ENCODE results near the gene DACT3. TPM values are rescaled to one million over a fixed set of nuclear protein-coding genes. Genes with fewer than 3 reads are reported as not detected.

The DACT3 gene
- total RNA-seq, 1 donor from 2014 or later: 55.1 TPM

DNA sequence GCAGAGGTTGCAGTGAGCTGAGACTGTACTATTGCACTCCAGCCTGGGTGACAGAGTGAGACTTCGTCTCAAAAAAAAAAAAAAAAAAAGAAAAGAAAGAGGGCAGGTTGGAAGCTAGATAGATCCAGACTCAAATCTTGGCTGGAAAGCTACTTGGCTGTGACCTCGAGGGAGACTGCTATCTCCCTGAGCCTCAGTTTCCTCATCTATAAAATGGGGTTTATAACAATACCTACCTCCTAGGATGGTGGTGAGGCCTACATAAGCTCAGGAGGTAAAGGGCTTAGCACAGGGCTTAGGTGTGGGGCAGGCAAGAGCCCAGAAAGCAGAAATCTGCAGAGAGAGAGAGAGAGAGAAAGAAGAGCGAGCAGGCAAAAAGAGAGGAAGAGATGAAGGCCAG, 24.2 kb upstream of the DACT3 start:
- H3K9me3 Mint-ChIP-seq (ENCODE audit: unreplicated experiment): peaks cover 1% of the 10 kb centered on the region
- H3K36me3 Mint-ChIP-seq (ENCODE audit: unreplicated experiment): peaks cover under 1% of the 10 kb centered on the region
- no peak overlapping the region for H3K27ac Mint-ChIP-seq (ENCODE audit: unreplicated experiment)
- H3K27me3 Mint-ChIP-seq (ENCODE audit: unreplicated experiment): no peaks in the 10 kb centered on the region
- no peak for DNase-seq
- TF ChIP-seq, protein P1, sequence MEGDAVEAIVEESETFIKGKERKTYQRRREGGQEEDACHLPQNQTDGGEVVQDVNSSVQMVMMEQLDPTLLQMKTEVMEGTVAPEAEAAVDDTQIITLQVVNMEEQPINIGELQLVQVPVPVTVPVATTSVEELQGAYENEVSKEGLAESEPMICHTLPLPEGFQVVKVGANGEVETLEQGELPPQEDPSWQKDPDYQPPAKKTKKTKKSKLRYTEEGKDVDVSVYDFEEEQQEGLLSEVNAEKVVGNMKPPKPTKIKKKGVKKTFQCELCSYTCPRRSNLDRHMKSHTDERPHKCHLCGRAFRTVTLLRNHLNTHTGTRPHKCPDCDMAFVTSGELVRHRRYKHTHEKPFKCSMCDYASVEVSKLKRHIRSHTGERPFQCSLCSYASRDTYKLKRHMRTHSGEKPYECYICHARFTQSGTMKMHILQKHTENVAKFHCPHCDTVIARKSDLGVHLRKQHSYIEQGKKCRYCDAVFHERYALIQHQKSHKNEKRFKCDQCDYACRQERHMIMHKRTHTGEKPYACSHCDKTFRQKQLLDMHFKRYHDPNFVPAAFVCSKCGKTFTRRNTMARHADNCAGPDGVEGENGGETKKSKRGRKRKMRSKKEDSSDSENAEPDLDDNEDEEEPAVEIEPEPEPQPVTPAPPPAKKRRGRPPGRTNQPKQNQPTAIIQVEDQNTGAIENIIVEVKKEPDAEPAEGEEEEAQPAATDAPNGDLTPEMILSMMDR (IDR thresholded peaks at IDR 0.05; ENCODE audit: partially characterized antibody, unreplicated experiment): no peak
- no peaks in the 10 kb centered on the region for H3K4me1 Mint-ChIP-seq (ENCODE audit: low read depth, unreplicated experiment)
- peak overlapping the region; percentile 25 for H3K4me3 Mint-ChIP-seq (ENCODE audit: unreplicated experiment)

DNA sequence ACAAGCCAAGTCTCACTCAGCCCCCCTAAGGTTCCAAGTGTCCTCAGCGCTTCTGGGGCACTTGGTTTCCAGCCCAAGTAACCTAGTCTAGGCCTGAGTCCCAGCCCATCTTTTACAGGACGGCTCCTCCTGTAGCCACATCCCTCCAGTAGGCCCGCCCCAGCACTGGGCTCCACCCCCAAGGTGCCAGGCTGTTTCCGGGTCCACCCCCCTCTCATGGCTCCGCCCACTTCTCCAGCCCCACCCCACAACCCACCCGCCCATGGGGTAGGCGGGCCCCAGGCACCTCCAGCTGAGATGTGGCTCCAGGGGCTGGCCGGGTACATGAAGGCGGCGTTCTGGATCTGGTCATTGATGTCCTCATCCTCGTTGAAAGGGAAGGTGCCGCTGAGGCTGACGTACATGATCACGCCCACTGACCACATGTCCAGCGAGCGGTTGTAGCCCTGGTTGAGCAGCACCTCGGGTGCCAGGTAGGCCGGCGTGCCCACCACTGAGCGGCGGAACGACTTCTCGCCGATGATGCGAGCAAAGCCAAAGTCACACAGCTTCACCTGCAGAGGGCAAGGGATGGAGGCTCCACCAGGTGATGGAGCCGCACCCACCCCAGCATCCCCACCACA, 17.2 kb upstream of the DACT3 start:
- Mint-ChIP-seq H3K4me3 (ENCODE audit: unreplicated experiment) (no peak overlapping the region), H3K27ac (ENCODE audit: unreplicated experiment) (no peak overlapping the region), H3K9me3 (ENCODE audit: unreplicated experiment) (peaks cover 6% of the 10 kb centered on the region), H3K4me1 (ENCODE audit: low read depth, unreplicated experiment) (no peaks in the 10 kb centered on the region), H3K36me3 (ENCODE audit: unreplicated experiment) (no peaks in the 10 kb centered on the region), H3K27me3 (ENCODE audit: unreplicated experiment) (peaks cover 2% of the 10 kb centered on the region)
- DNase-seq: no peak
- TF ChIP-seq, protein P1 (IDR thresholded peaks at IDR 0.05; ENCODE audit: partially characterized antibody, unreplicated experiment): no peak

DNA sequence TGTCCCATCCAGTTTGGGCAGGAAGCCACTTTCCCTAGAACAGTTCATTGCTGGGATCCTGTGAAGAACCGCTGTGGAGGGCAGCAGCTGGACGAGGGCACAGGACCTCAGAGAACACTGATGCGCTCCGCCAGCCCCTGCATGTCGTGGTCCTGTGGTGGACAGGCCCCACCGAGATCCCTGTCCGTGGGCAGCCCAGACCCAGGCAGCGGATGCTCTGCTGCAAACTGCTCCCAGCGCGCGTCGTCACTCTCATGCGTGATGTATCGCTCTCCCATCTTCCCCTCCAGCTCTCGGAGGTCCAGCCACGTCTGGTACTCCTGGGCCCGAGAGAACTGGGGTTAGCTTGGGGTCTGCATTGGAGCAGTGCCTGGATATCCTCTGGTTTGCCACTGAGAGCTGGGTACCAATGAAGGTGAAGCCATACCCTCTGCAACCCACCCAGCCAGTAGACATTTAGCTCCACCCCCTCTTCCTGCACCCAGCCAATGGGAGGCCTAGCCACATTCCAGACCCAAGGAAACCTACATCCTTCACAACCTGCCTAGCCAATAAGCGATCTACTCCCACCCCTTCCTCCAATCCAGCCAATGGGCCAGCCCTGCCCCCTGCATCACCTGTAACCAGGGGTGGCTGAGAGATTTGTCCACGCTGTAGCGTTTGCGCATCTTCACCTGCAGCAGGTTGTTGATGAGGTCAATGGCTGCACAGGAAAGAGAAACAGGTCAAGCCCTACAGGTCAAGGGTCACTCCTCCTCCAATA, 13.6 kb upstream of the DACT3 start:
- H3K27me3 Mint-ChIP-seq (ENCODE audit: unreplicated experiment): peaks cover 3% of the 10 kb centered on the region
- H3K36me3 Mint-ChIP-seq (ENCODE audit: unreplicated experiment): no peaks in the 10 kb centered on the region
- TF ChIP-seq, protein P1 (IDR thresholded peaks at IDR 0.05; ENCODE audit: partially characterized antibody, unreplicated experiment): no peak
- H3K9me3 Mint-ChIP-seq (ENCODE audit: unreplicated experiment): peaks cover 2% of the 10 kb centered on the region
- peak; percentile 30 for DNase-seq
- H3K4me3 Mint-ChIP-seq (ENCODE audit: unreplicated experiment): no peak overlapping the region
- H3K27ac Mint-ChIP-seq (ENCODE audit: unreplicated experiment): no peak overlapping the region
- no peaks in the 10 kb centered on the region for H3K4me1 Mint-ChIP-seq (ENCODE audit: low read depth, unreplicated experiment)

DNA sequence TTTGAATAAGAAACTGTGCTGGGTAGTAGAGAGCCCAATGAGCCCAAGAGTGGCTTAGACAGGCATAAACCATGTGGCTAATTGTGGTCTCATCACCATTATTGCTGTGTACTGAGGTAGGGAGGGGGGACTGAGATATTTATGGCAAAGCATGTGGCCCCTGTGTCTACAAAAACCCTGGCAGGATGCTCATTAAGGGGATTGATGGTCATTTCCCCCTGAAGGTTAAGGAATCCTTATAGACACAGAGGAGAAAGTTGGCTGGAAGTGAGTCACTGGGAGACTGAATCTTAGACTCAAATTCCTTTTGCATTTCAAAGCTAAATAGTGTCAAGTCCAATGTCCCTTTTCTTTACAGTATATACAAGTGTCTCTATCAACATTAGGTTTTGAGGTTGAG, 9.8 kb upstream of the DACT3 start:
- H3K27me3 Mint-ChIP-seq (ENCODE audit: unreplicated experiment): peaks cover 5% of the 10 kb centered on the region
- H3K36me3 Mint-ChIP-seq (ENCODE audit: unreplicated experiment): no peaks in the 10 kb centered on the region
- no peak for DNase-seq
- TF ChIP-seq, protein P1 (IDR thresholded peaks at IDR 0.05; ENCODE audit: partially characterized antibody, unreplicated experiment): no peak
- no peak overlapping the region for H3K27ac Mint-ChIP-seq (ENCODE audit: unreplicated experiment)
- H3K4me1 Mint-ChIP-seq (ENCODE audit: low read depth, unreplicated experiment): no peaks in the 10 kb centered on the region
- no peaks in the 10 kb centered on the region for H3K9me3 Mint-ChIP-seq (ENCODE audit: unreplicated experiment)
- no peak overlapping the region for H3K4me3 Mint-ChIP-seq (ENCODE audit: unreplicated experiment)

DNA sequence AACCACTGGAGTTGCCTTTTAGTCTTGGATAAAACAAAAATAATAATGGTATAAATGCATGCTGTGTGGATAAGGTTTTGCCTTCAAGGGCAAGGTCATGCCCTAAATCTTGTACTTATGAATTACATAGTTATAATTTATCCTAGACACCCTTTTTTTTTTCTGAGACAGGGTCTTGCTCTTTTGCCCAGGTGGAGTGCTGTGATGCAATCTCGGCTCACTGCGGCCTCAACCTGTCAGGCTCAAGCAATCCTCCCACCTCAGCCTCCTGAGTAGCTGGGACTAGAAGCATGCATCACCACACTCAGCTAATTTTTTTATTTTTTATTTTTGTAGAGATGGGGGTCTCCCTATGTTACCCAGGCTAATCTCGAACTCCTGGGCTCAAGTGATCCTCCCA, 7.7 kb upstream of the DACT3 start:
- Mint-ChIP-seq H3K4me3 (ENCODE audit: unreplicated experiment) (no peak overlapping the region), H3K27me3 (ENCODE audit: unreplicated experiment) (peaks cover 3% of the 10 kb centered on the region), H3K27ac (ENCODE audit: unreplicated experiment) (no peak overlapping the region), H3K4me1 (ENCODE audit: low read depth, unreplicated experiment) (peaks cover 1% of the 10 kb centered on the region), H3K36me3 (ENCODE audit: unreplicated experiment) (no peaks in the 10 kb centered on the region), H3K9me3 (ENCODE audit: unreplicated experiment) (no peaks in the 10 kb centered on the region)
- DNase-seq: no peak
- TF ChIP-seq, protein P1 (IDR thresholded peaks at IDR 0.05; ENCODE audit: partially characterized antibody, unreplicated experiment): no peak

All from glutamatergic neuron (in vitro differentiated cells).